ENCODE results near the gene IGSF23.

The IGSF23 gene

GRCh38 chr19:44653977-44654774 is 40.8 kb downstream of the IGSF23 start:
- H3K27ac ChIP-seq (ENCODE audit: low read length): peak overlapping the region; percentile 78; the same call in 1 of the 2 replicates
- peak overlapping the region; percentile 50; the same call in 1 of the 2 replicates for H3K4me2 ChIP-seq (ENCODE audit: low read depth, low read length)
- DNase-seq: peak; percentile 97

GRCh38 chr19:44657211-44657921 is 44.0 kb downstream of the IGSF23 start:
- no peak overlapping the region for H3K27ac ChIP-seq (ENCODE audit: low read length)
- no peaks in the 10 kb centered on the region for H3K27me3 ChIP-seq (replicated peaks; ENCODE audit: insufficient read depth, low read length)
- DNase-seq: peak; percentile 56
- no peaks in the 10 kb centered on the region for H3K36me3 ChIP-seq (replicated peaks; ENCODE audit: insufficient read depth, low read length)
- H3K9me3 ChIP-seq (replicated peaks; ENCODE audit: insufficient read depth, low read length): no peaks in the 10 kb centered on the region
- H3F3A ChIP-seq (ENCODE audit: insufficient read depth, low read length): peaks cover 3% of the 10 kb centered on the region; the same call in 1 of the 2 replicates
- H3K4me1 ChIP-seq (ENCODE audit: low read length): peaks cover 12% of the 10 kb centered on the region
- H3K4me2 ChIP-seq (ENCODE audit: low read depth, low read length): no peak overlapping the region
- H3K4me3 ChIP-seq (ENCODE audit: low read length): no peak overlapping the region
- H3K9me2 ChIP-seq (replicated peaks; ENCODE audit: insufficient read depth, low read length): no peaks in the 10 kb centered on the region
- no peaks in the 10 kb centered on the region for H3K79me2 ChIP-seq (ENCODE audit: low read length)
- H4K20me1 ChIP-seq (ENCODE audit: insufficient read depth, low read length): no peaks in the 10 kb centered on the region
- TF ChIP-seq CTCF (IDR thresholded peaks at IDR 0.05; ENCODE audit: low read length): peak; percentile 92
- TF ChIP-seq EZH2 (optimal IDR thresholded peaks at IDR 0.05; ENCODE audit: low read depth, low read length): no peak
- no peak for TF ChIP-seq EZH2phosphoT487 (IDR thresholded peaks at IDR 0.05; ENCODE audit: low read length)
- H2AFZ ChIP-seq (ENCODE audit: low read length): no peak overlapping the region
- no peak overlapping the region for H3K9ac ChIP-seq (ENCODE audit: low read length)

More at GRCh38 chr19:44653977-44654774, 40.8 kb downstream of the IGSF23 start:
- 0 out of 2 replicates have a peak overlapping the region, but pooled peaks have one; percentile 74 for H2AFZ ChIP-seq (ENCODE audit: low read length)
- peak overlapping the region; percentile 45; the same call in 1 of the 2 replicates for H3K9ac ChIP-seq (ENCODE audit: low read length)
- no peaks in the 10 kb centered on the region for H3K79me2 ChIP-seq (ENCODE audit: low read length)
- no peak overlapping the region for H3K4me3 ChIP-seq (ENCODE audit: low read length)
- H3K36me3 ChIP-seq (replicated peaks; ENCODE audit: insufficient read depth, low read length): no peaks in the 10 kb centered on the region
- no peaks in the 10 kb centered on the region for H4K20me1 ChIP-seq (ENCODE audit: insufficient read depth, low read length)
- no peaks in the 10 kb centered on the region for H3K27me3 ChIP-seq (replicated peaks; ENCODE audit: insufficient read depth, low read length)
- peaks cover 3% of the 10 kb centered on the region; the same call in 1 of the 2 replicates for H3F3A ChIP-seq (ENCODE audit: insufficient read depth, low read length)
- TF ChIP-seq CTCF (IDR thresholded peaks at IDR 0.05; ENCODE audit: low read length) (peak; percentile 80), EZH2phosphoT487 (IDR thresholded peaks at IDR 0.05; ENCODE audit: low read length) (no peak), EZH2 (optimal IDR thresholded peaks at IDR 0.05; ENCODE audit: low read depth, low read length) (no peak)
- no peaks in the 10 kb centered on the region for H3K9me3 ChIP-seq (replicated peaks; ENCODE audit: insufficient read depth, low read length)
- H3K9me2 ChIP-seq (replicated peaks; ENCODE audit: insufficient read depth, low read length): no peaks in the 10 kb centered on the region
- H3K4me1 ChIP-seq (ENCODE audit: low read length): peaks cover 12% of the 10 kb centered on the region

DNA sequence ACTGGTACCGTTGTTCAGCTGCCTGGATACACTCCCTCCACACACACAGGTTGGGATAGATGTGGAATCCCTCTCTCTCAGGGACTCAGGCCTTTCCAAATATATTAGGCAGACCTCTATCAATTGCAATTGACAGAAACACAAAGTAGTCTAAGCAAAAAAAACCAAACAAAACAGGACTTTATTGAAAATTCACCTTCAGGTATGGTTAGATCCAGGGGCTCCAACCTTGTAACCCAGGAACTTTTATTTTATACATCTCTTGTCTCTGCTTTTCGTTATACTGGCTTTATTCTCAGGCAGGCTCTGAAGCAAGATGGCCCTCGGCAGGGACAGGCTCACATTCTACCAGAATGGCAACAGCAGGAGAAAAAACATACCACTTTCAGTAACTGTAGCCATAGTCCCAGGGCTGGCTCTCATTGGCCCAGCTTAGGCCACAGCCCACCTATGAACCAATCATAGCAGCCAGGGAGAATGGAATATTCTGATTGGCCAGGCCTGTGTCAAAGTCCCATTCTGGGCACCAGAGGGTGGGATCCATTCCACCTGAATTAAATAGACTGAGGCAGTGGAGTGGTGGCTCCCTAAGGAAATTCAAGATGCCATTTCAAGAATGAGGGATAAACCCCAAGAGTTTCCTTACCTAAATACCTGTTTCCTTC is 44.8 kb downstream of the IGSF23 start:
- no peak for DNase-seq
- no peak overlapping the region for H3K4me2 ChIP-seq (ENCODE audit: low read depth, low read length)
- H3K4me3 ChIP-seq (ENCODE audit: low read length): no peak overlapping the region
- no peaks in the 10 kb centered on the region for H3K36me3 ChIP-seq (replicated peaks; ENCODE audit: insufficient read depth, low read length)
- no peak overlapping the region for H3K27ac ChIP-seq (ENCODE audit: low read length)
- H2AFZ ChIP-seq (ENCODE audit: low read length): no peak overlapping the region
- TF ChIP-seq EZH2phosphoT487 (IDR thresholded peaks at IDR 0.05; ENCODE audit: low read length) (no peak), EZH2 (optimal IDR thresholded peaks at IDR 0.05; ENCODE audit: low read depth, low read length) (no peak), CTCF (IDR thresholded peaks at IDR 0.05; ENCODE audit: low read length) (no peak)
- H3F3A ChIP-seq (ENCODE audit: insufficient read depth, low read length): peaks cover 3% of the 10 kb centered on the region; the same call in 1 of the 2 replicates
- H3K9ac ChIP-seq (ENCODE audit: low read length): no peak overlapping the region
- H3K4me1 ChIP-seq (ENCODE audit: low read length): peaks cover 12% of the 10 kb centered on the region
- H3K9me3 ChIP-seq (replicated peaks; ENCODE audit: insufficient read depth, low read length): no peaks in the 10 kb centered on the region
- no peaks in the 10 kb centered on the region for H3K79me2 ChIP-seq (ENCODE audit: low read length)
- no peaks in the 10 kb centered on the region for H4K20me1 ChIP-seq (ENCODE audit: insufficient read depth, low read length)
- H3K27me3 ChIP-seq (replicated peaks; ENCODE audit: insufficient read depth, low read length): no peaks in the 10 kb centered on the region
- H3K9me2 ChIP-seq (replicated peaks; ENCODE audit: insufficient read depth, low read length): no peaks in the 10 kb centered on the region
